MCF 10A (cell line): ENCODE measurements around the gene REL. TPM values are rescaled to one million over a fixed set of nuclear protein-coding genes. Genes with fewer than 3 reads are reported as not detected.
"Not testable (repeated sequence)": the region's sequence is repeated elsewhere in the genome, so short reads cannot be mapped to it uniquely, and the experiment has no call there.

ENCODE experiments used
- BruUV-seq: library from RNA; stranded (reverse); fragments of 400-500 nt; replicated peaks from 2 replicates; lab custom pipeline; 2021; lab: Mats Ljungman, UMichigan
- CTCF ChIA-PET: fragments of 300-600 bp; sonication (Branson Sonifier 250); formaldehyde crosslinking; extraction: SDS; loops from one replicate; lab custom pipeline; 2021; ENCODE audit warnings: antibody characterized with exemption, inconsistent platforms; lab: Yijun Ruan, JAX
- POLR2A ChIA-PET: fragments of 300-600, 350-650 bp; sonication (Branson Sonifier 250); formaldehyde crosslinking; extraction: SDS; loops from one replicate; lab custom pipeline; 2020; ENCODE audit warnings: antibody characterized with exemption, inconsistent platforms; lab: Yijun Ruan, JAX
- DNase-seq: peaks from one replicate; pipeline ENCODE4 v3.0.0-alpha.2; 2018; ENCODE audit not compliant: unreplicated experiment
- H3K27ac Mint-ChIP-seq: one replicate; pipeline ENCODE4 v1.8.0; 2022; ENCODE audit warnings: mild to moderate bottlenecking, low read depth, mixed read lengths; ENCODE audit not compliant: unreplicated experiment
- H3K27me3 Mint-ChIP-seq: one replicate; pipeline ENCODE4 v1.8.0; 2022; ENCODE audit warnings: mixed read lengths; ENCODE audit not compliant: insufficient read depth, unreplicated experiment
- H3K36me3 Mint-ChIP-seq: one replicate; pipeline ENCODE4 v1.8.0; 2022; ENCODE audit warnings: mild to moderate bottlenecking, moderate library complexity, mixed read lengths; ENCODE audit not compliant: insufficient read depth, unreplicated experiment
- H3K4me1 Mint-ChIP-seq: one replicate; pipeline ENCODE4 v1.8.0; 2022; ENCODE audit warnings: mixed read lengths; ENCODE audit not compliant: insufficient read depth, unreplicated experiment
- H3K4me3 Mint-ChIP-seq: one replicate; pipeline ENCODE4 v1.8.0; 2022; ENCODE audit warnings: mild to moderate bottlenecking, moderate library complexity, mixed read lengths; ENCODE audit not compliant: unreplicated experiment
- H3K9me3 Mint-ChIP-seq: one replicate; pipeline ENCODE4 v1.8.0; 2022; ENCODE audit warnings: mixed read lengths; ENCODE audit not compliant: unreplicated experiment
- intact Hi-C: fragments of 100-400 bp; cut with micrococcal nuclease; formaldehyde crosslinking; loops from 2 replicates; pipeline ENCODE4 v1.14.1; 2022
- total RNA-seq: library from RNA; stranded (reverse); gene quantifications from 2 replicates; pipeline ENCODE4 v1.2.3, GENCODE V29; 2022
- TF ChIP-seq, protein P1 (sequence below): fragments of 200-600 bp; IDR thresholded peaks from one replicate; pipeline ENCODE4 v1.8.0; 2022; ENCODE audit warnings: antibody characterized with exemption, mild to moderate bottlenecking; ENCODE audit not compliant: unreplicated experiment

REL gene
- total RNA-seq, 1 experiment from 2014 or later: 11.3 TPM

DNA sequence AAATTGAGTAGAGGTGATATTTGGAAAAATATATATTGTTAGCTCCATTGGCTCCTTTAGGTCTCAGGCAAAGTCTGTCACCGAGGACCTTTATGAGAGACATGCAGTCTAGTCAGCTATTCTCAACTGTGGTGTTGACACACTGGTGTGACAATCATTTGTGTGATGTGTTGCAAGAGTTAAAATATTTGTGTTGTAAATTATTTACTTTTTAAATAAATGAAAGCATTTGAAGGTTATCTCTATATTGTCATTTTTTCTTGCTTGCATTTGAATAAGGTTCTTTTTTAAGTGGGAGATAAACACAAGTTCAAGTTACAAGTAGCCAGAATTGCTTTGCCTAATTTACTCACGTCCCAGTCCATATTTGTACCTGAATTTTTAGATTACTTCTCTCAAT, 4.3 kb downstream of the REL start:
- H3K9me3 Mint-ChIP-seq: no peaks in the 10 kb centered on the region
- TF ChIP-seq, protein P1, sequence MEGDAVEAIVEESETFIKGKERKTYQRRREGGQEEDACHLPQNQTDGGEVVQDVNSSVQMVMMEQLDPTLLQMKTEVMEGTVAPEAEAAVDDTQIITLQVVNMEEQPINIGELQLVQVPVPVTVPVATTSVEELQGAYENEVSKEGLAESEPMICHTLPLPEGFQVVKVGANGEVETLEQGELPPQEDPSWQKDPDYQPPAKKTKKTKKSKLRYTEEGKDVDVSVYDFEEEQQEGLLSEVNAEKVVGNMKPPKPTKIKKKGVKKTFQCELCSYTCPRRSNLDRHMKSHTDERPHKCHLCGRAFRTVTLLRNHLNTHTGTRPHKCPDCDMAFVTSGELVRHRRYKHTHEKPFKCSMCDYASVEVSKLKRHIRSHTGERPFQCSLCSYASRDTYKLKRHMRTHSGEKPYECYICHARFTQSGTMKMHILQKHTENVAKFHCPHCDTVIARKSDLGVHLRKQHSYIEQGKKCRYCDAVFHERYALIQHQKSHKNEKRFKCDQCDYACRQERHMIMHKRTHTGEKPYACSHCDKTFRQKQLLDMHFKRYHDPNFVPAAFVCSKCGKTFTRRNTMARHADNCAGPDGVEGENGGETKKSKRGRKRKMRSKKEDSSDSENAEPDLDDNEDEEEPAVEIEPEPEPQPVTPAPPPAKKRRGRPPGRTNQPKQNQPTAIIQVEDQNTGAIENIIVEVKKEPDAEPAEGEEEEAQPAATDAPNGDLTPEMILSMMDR: no peak
- BruUV-seq: no TSS peak
- peaks cover 34% of the 10 kb centered on the region for H3K4me1 Mint-ChIP-seq
- H3K27me3 Mint-ChIP-seq: no peaks in the 10 kb centered on the region
- intact Hi-C loops: no loop called here
- peaks cover 6% of the 10 kb centered on the region for H3K36me3 Mint-ChIP-seq
- CTCF ChIA-PET: interaction anchor here (0.6 to 1.2 kb wide), 2 partner anchors 21 to 116 kb away, joined by 3 to 4 read pairs; no protein-coding TSS in a partner anchor
- H3K27ac Mint-ChIP-seq: peak overlapping the region; percentile 96
- H3K4me3 Mint-ChIP-seq: peak overlapping the region; percentile 83
- POLR2A ChIA-PET: interaction anchor here (0.6 to 8.6 kb wide), 11 partner anchors 13 to 131 kb away, joined by 3 to 135 read pairs (median 4); partner anchors contain the start of genes PAPOLG, PEX13 and PUS10
- no peak for DNase-seq

DNA sequence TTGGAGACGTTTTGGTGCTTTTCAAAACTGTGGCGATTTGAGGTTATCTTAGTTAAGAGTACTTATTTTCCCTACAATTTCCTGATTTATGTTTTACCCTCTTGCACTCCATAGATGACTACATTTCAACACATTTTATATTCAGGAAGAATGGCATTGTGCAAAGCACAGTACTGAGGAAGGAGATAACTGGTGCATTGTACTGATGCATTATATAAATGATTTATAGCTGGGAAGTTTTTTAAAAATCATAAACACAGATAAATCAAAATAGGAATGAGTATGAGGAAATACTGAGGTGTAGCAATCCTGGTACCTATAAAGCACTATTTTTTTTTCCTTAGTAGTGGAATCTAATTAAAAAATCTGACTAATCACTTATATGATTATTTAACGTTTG, 5.6 kb downstream of the REL start:
- intact Hi-C loops: no loop called here
- peak overlapping the region; percentile 9 for H3K4me3 Mint-ChIP-seq
- ChIA-PET POLR2A (interaction anchor here (0.6 to 8.6 kb wide), 14 partner anchors 12 to 1773 kb away, joined by 3 to 135 read pairs (median 4); partner anchors contain the start of genes PAPOLG, PEX13 and PUS10), CTCF (interaction anchor here (0.9 to 1.2 kb wide), 3 partner anchors 12 to 106 kb away, joined by 4 read pairs; no protein-coding TSS in a partner anchor)
- DNase-seq: peak; percentile 1
- TF ChIP-seq, protein P1: no peak
- no TSS peak for BruUV-seq
- no peaks in the 10 kb centered on the region for H3K27me3 Mint-ChIP-seq
- H3K36me3 Mint-ChIP-seq: peaks cover 15% of the 10 kb centered on the region
- peak overlapping the region; percentile 44 for H3K27ac Mint-ChIP-seq
- H3K9me3 Mint-ChIP-seq: no peaks in the 10 kb centered on the region
- peaks cover 39% of the 10 kb centered on the region for H3K4me1 Mint-ChIP-seq

DNA sequence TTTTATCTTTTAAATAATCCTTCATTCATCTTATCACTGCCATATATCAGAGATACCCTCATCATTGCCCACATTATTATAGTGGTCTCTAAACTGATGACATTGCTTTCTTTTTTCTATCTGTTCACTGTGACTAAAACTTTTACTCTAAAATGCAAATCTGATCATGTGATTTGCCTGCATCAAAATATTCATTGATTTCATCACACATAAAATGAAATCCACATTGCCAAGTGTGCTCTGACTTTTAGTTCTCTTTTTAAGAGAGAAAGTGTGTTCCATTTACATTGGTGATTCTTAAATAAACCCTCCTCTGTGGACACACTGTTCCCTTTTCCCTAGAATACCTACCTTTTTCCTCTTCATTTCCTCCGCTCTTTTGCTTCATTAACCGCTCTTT, 7.5 kb downstream of the REL start:
- BruUV-seq: no TSS peak
- ChIA-PET CTCF (no interaction called here), POLR2A (interaction anchor here (1.0 to 8.6 kb wide), 2 partner anchors 70 to 127 kb away, joined by 5 to 135 read pairs; partner anchors contain the start of genes PEX13 and PUS10)
- Mint-ChIP-seq H3K36me3 (peaks cover 26% of the 10 kb centered on the region), H3K9me3 (no peaks in the 10 kb centered on the region), H3K4me1 (peaks cover 38% of the 10 kb centered on the region), H3K27me3 (no peaks in the 10 kb centered on the region), H3K27ac (no peak overlapping the region), H3K4me3 (no peak overlapping the region)
- no peak for DNase-seq
- TF ChIP-seq, protein P1: no peak
- intact Hi-C loops: no loop called here

DNA sequence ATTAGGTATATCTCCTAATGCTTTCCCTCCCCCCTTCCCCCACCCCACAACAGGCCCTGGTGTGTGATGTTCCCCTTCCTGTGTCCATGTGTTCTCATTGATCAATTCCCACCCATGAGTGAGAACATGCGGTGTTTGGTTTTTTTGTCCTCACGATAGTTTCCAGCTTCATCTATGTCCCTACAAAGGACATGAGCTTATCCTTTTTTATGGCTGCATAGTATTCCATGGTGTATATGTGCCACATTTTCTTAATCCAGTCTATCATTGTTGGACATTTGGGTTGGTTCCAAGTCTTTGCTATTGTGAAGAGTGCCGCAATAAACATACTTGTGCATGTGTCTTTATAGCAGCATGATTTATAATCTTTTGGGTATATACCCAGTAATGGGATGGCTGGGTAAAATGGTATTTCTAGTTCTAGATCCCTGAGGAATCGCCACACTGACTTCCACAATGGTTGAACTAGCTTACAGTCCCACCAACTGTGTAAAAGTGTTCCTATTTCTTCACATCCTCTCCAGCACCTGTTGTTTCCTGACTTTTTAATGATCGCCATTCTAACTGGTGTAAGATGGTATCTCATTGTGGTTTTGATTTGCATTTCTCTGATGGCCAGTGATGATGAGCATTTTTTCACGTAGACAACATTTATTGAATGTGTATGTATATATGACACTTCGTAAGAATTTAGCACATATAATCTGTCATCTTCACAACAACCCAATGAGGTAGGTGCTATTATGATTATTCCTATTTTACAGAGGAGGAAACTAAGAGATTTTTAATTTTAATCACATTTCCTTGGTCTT, 8.4 kb downstream of the REL start:
- DNase-seq, H3K9me3 Mint-ChIP-seq, H3K27ac Mint-ChIP-seq, CTCF ChIA-PET, H3K4me3 Mint-ChIP-seq, H3K27me3 Mint-ChIP-seq, BruUV-seq, intact Hi-C loops: not testable (repeated sequence)
- POLR2A ChIA-PET: interaction anchor here (0.9 to 3.7 kb wide), 3 partner anchors 7 to 127 kb away, joined by 3 to 16 read pairs (median 7); partner anchors contain the start of genes PEX13 and REL
- peaks cover 36% of the 10 kb centered on the region for H3K36me3 Mint-ChIP-seq
- peaks cover 39% of the 10 kb centered on the region for H3K4me1 Mint-ChIP-seq
